Activated CD4-positive, alpha-beta T cell treated with anti-CD3 and anti-CD28 coated beads, Interleukin-2, amount 10 ng/mL, durations not matched to agents 24 days and 14 days (primary cell): ENCODE measurements around the gene PCDH1. TPM values are rescaled to one million over a fixed set of nuclear protein-coding genes. Genes with fewer than 3 reads are reported as not detected.

Experiments
- DNase-seq: peaks from one replicate; pipeline ENCODE4 v3.0.0; 2022
- H3K27ac Mint-ChIP-seq: one replicate; pipeline ENCODE4 v1.8.0; 2022; ENCODE audit warnings: mild to moderate bottlenecking, mixed read lengths
- H3K27me3 Mint-ChIP-seq: one replicate; pipeline ENCODE4 v1.8.0; 2022; ENCODE audit warnings: mixed read lengths
- H3K36me3 Mint-ChIP-seq: one replicate; pipeline ENCODE4 v1.8.0; 2022; ENCODE audit warnings: low read depth, mild to moderate bottlenecking, mixed read lengths
- H3K4me1 Mint-ChIP-seq: one replicate; pipeline ENCODE4 v1.8.0; 2021; ENCODE audit warnings: mixed read lengths
- H3K4me3 Mint-ChIP-seq: one replicate; pipeline ENCODE4 v1.8.0; 2022; ENCODE audit warnings: mild to moderate bottlenecking, moderate library complexity, mixed read lengths
- H3K9me3 Mint-ChIP-seq: one replicate; pipeline ENCODE4 v1.8.0; 2021; ENCODE audit warnings: mixed read lengths
- intact Hi-C: fragments of 100-400 bp; cut with micrococcal nuclease; formaldehyde crosslinking; loops from one replicate; pipeline ENCODE4 v1.15.1; 2023
- total RNA-seq: library from RNA; stranded (reverse); gene quantifications from 2 replicates; pipeline ENCODE4 v1.2.3, GENCODE V29; 2022

PCDH1 gene
- total RNA-seq, 1 donor from 2014 or later: not detected

- intact Hi-C loops: loop anchor here (10.0 kb wide), 1 partner anchor 151 kb away; no protein-coding TSS in a partner anchor
These were observed 62.4 kb downstream of the PCDH1 start for GRCh38 chr5:141815796-141816180.

GRCh38 chr5:141815051-141815795 is 63.0 kb downstream of the PCDH1 start:
- H3K9me3 Mint-ChIP-seq: no peaks in the 10 kb centered on the region
- H3K36me3 Mint-ChIP-seq: no peaks in the 10 kb centered on the region
- H3K4me1 Mint-ChIP-seq: no peaks in the 10 kb centered on the region
- no peak for DNase-seq
- H3K4me3 Mint-ChIP-seq: no peak overlapping the region
- no peak overlapping the region for H3K27ac Mint-ChIP-seq
- H3K27me3 Mint-ChIP-seq: peaks cover 30% of the 10 kb centered on the region
- intact Hi-C loops: loop anchor here (10.0 kb wide), 1 partner anchor 150 kb away; no protein-coding TSS in a partner anchor

More at GRCh38 chr5:141815796-141816180, 62.4 kb downstream of the PCDH1 start:
- no peaks in the 10 kb centered on the region for H3K36me3 Mint-ChIP-seq
- DNase-seq: no peak
- H3K27ac Mint-ChIP-seq: no peak overlapping the region
- no peak overlapping the region for H3K4me3 Mint-ChIP-seq
- H3K9me3 Mint-ChIP-seq: no peaks in the 10 kb centered on the region
- peaks cover 26% of the 10 kb centered on the region for H3K27me3 Mint-ChIP-seq
- H3K4me1 Mint-ChIP-seq: no peaks in the 10 kb centered on the region

GRCh38 chr5:141814064-141814964 is 63.9 kb downstream of the PCDH1 start:
- Mint-ChIP-seq H3K27ac (no peak overlapping the region), H3K27me3 (peaks cover 32% of the 10 kb centered on the region), H3K4me1 (no peaks in the 10 kb centered on the region), H3K4me3 (no peak overlapping the region), H3K36me3 (no peaks in the 10 kb centered on the region), H3K9me3 (no peaks in the 10 kb centered on the region)
- peak; percentile 84 for DNase-seq
- intact Hi-C loops: loop anchor here (1.0 to 10.0 kb wide), 3 partner anchors 63 to 150 kb away; partner anchors contain the start of gene PCDH1

- H3K9me3 Mint-ChIP-seq: no peaks in the 10 kb centered on the region
- no peaks in the 10 kb centered on the region for H3K4me1 Mint-ChIP-seq
- intact Hi-C loops: loop anchor here (5.0 to 10.0 kb wide), 2 partner anchors 65 to 148 kb away; partner anchors contain the start of gene PCDH1
- peak overlapping the region; percentile 40 for H3K27ac Mint-ChIP-seq
- H3K4me3 Mint-ChIP-seq: no peak overlapping the region
- no peak for DNase-seq
- H3K36me3 Mint-ChIP-seq: no peaks in the 10 kb centered on the region
- H3K27me3 Mint-ChIP-seq: peaks cover 44% of the 10 kb centered on the region
These were observed 65.7 kb downstream of the PCDH1 start for GRCh38 chr5:141812512-141812911.

- peaks cover 49% of the 10 kb centered on the region for H3K27me3 Mint-ChIP-seq
- H3K9me3 Mint-ChIP-seq: no peaks in the 10 kb centered on the region
- peak; percentile 72 for DNase-seq
- no peaks in the 10 kb centered on the region for H3K4me1 Mint-ChIP-seq
- intact Hi-C loops: loop anchor here (5.0 to 10.0 kb wide), 2 partner anchors 66 to 147 kb away; partner anchors contain the start of gene PCDH1
- no peak overlapping the region for H3K4me3 Mint-ChIP-seq
- no peaks in the 10 kb centered on the region for H3K36me3 Mint-ChIP-seq
- H3K27ac Mint-ChIP-seq: no peak overlapping the region
These were observed 66.7 kb downstream of the PCDH1 start for GRCh38 chr5:141811287-141812155.

GRCh38 chr5:141810702-141811101 is 67.5 kb downstream of the PCDH1 start:
- H3K27me3 Mint-ChIP-seq: peaks cover 53% of the 10 kb centered on the region
- H3K9me3 Mint-ChIP-seq: no peaks in the 10 kb centered on the region
- DNase-seq: no peak
- H3K4me3 Mint-ChIP-seq: no peak overlapping the region
- no peaks in the 10 kb centered on the region for H3K36me3 Mint-ChIP-seq
- H3K4me1 Mint-ChIP-seq: no peaks in the 10 kb centered on the region
- H3K27ac Mint-ChIP-seq: no peak overlapping the region
- intact Hi-C loops: loop anchor here (5.0 to 10.0 kb wide), 2 partner anchors 67 to 146 kb away; partner anchors contain the start of gene PCDH1

- Mint-ChIP-seq H3K27me3 (peaks cover 61% of the 10 kb centered on the region), H3K4me1 (no peaks in the 10 kb centered on the region), H3K27ac (no peak overlapping the region), H3K36me3 (no peaks in the 10 kb centered on the region), H3K4me3 (no peak overlapping the region), H3K9me3 (no peaks in the 10 kb centered on the region)
- intact Hi-C loops: loop anchor here (5.0 to 10.0 kb wide), 2 partner anchors 68 to 145 kb away; partner anchors contain the start of gene PCDH1
- DNase-seq: no peak
These were observed 68.7 kb downstream of the PCDH1 start for GRCh38 chr5:141809380-141810096.

GRCh38 chr5:141808857-141809256 is 69.4 kb downstream of the PCDH1 start:
- intact Hi-C loops: no loop called here
- H3K4me1 Mint-ChIP-seq: no peaks in the 10 kb centered on the region
- H3K4me3 Mint-ChIP-seq: no peak overlapping the region
- no peak for DNase-seq
- H3K27me3 Mint-ChIP-seq: peaks cover 68% of the 10 kb centered on the region
- H3K36me3 Mint-ChIP-seq: no peaks in the 10 kb centered on the region
- H3K9me3 Mint-ChIP-seq: no peaks in the 10 kb centered on the region
- no peak overlapping the region for H3K27ac Mint-ChIP-seq

GRCh38 chr5:141807732-141808131 is 70.5 kb downstream of the PCDH1 start:
- no peak for DNase-seq
- no peaks in the 10 kb centered on the region for H3K4me1 Mint-ChIP-seq
- no peaks in the 10 kb centered on the region for H3K36me3 Mint-ChIP-seq
- H3K9me3 Mint-ChIP-seq: no peaks in the 10 kb centered on the region
- intact Hi-C loops: no loop called here
- H3K27me3 Mint-ChIP-seq: peaks cover 65% of the 10 kb centered on the region
- no peak overlapping the region for H3K4me3 Mint-ChIP-seq
- H3K27ac Mint-ChIP-seq: no peak overlapping the region

GRCh38 chr5:141807329-141807728 is 70.9 kb downstream of the PCDH1 start:
- Mint-ChIP-seq H3K36me3 (no peaks in the 10 kb centered on the region), H3K4me3 (no peak overlapping the region), H3K4me1 (no peaks in the 10 kb centered on the region), H3K9me3 (no peaks in the 10 kb centered on the region), H3K27ac (no peak overlapping the region), H3K27me3 (peaks cover 64% of the 10 kb centered on the region)
- DNase-seq: no peak
- intact Hi-C loops: no loop called here

GRCh38 chr5:141806626-141807025 is 71.6 kb downstream of the PCDH1 start:
- Mint-ChIP-seq H3K27me3 (peaks cover 60% of the 10 kb centered on the region), H3K9me3 (no peaks in the 10 kb centered on the region)

GRCh38 chr5:141805874-141806595 is 72.2 kb downstream of the PCDH1 start:
- no peaks in the 10 kb centered on the region for H3K9me3 Mint-ChIP-seq
- no peak for DNase-seq
- H3K27me3 Mint-ChIP-seq: peaks cover 55% of the 10 kb centered on the region
- H3K27ac Mint-ChIP-seq: no peak overlapping the region
- intact Hi-C loops: no loop called here
- H3K4me3 Mint-ChIP-seq: no peak overlapping the region
- no peaks in the 10 kb centered on the region for H3K36me3 Mint-ChIP-seq
- H3K4me1 Mint-ChIP-seq: no peaks in the 10 kb centered on the region

More at GRCh38 chr5:141806626-141807025, 71.6 kb downstream of the PCDH1 start:
- no peak overlapping the region for H3K4me3 Mint-ChIP-seq
- H3K27ac Mint-ChIP-seq: no peak overlapping the region
- no peaks in the 10 kb centered on the region for H3K4me1 Mint-ChIP-seq
- H3K36me3 Mint-ChIP-seq: no peaks in the 10 kb centered on the region
- no peak for DNase-seq
- intact Hi-C loops: no loop called here
